ENCODE data around the gene OVOL3.

- TF ChIP-seq CTCF (IDR thresholded peaks at IDR 0.05) = no peak
- no peak for TF ChIP-seq POLR2A (IDR thresholded peaks at IDR 0.05)
- no peak for TF ChIP-seq POLR2AphosphoS5 (IDR thresholded peaks at IDR 0.05)
These were observed 19.8 kb upstream of the OVOL3 start for GRCh38 chr19:36090910-36091695.

Measured in breast epithelium (tissue), 3 donors.